ENCODE data around the gene MAN2A1. TPM values are rescaled to one million over a fixed set of nuclear protein-coding genes. Genes with fewer than 3 reads are reported as not detected.
"Not testable (repeated sequence)": the region's sequence is repeated elsewhere in the genome, so short reads cannot be mapped to it uniquely, and the experiment has no call there.

Gene MAN2A1
- polyA plus RNA-seq, 5 donors: 31.7 to 48.8 (median 44.8) TPM

- no peak for DNase-seq
Observed at GRCh38 chr5:109819878-109820277, 130.2 kb downstream of the MAN2A1 start.

GRCh38 chr5:109823597-109823996 lies 133.9 kb downstream of the MAN2A1 start:
- no peak for DNase-seq

GRCh38 chr5:109825450-109825849 lies 135.7 kb downstream of the MAN2A1 start:
- no peak for DNase-seq

GRCh38 chr5:109826426-109826825 lies 136.7 kb downstream of the MAN2A1 start:
- no peak for DNase-seq

DNA sequence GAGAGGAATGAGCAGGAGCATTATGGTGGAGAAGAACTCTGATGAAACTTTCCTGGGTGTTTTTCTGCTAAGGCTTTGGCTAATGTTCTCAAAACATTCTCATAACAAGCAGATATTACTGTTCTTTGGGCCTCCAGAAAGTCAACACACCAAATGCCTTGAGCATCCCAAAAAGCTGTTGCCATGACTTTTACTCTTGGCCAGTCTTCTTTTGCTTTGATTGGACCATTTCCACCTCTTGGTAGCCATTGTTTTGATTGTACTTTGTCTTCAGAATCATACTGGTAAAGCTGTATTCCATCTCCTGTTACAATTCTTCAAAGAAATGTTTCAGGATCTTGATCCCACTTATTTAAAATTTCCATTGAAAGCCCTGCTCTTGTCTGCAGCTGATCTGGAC lies 139.6 kb downstream of the MAN2A1 start:
- DNase-seq: no peak

GRCh38 chr5:109830955-109831502 lies 141.3 kb downstream of the MAN2A1 start:
- DNase-seq: no peak

GRCh38 chr5:109832207-109833188 lies 142.8 kb downstream of the MAN2A1 start:
- not testable (repeated sequence) for DNase-seq

- DNase-seq: no peak
Observed at GRCh38 chr5:109833946-109834345, 144.2 kb downstream of the MAN2A1 start.

GRCh38 chr5:109836280-109836679 lies 146.6 kb downstream of the MAN2A1 start:
- no peak for DNase-seq

GRCh38 chr5:109837231-109837861 lies 147.6 kb downstream of the MAN2A1 start:
- no peak for DNase-seq

GRCh38 chr5:109838157-109838556 lies 148.4 kb downstream of the MAN2A1 start:
- no peak for DNase-seq

GRCh38 chr5:109844148-109844547 lies 154.4 kb downstream of the MAN2A1 start:
- DNase-seq: no peak

- no peak for DNase-seq
Observed at GRCh38 chr5:109844695-109845094, 155.0 kb downstream of the MAN2A1 start.

- DNase-seq: no peak
Observed at GRCh38 chr5:109848130-109848529, 158.4 kb downstream of the MAN2A1 start.

GRCh38 chr5:109849478-109850088 lies 159.9 kb downstream of the MAN2A1 start:
- no peak for DNase-seq

GRCh38 chr5:109852371-109853155 lies 162.8 kb downstream of the MAN2A1 start:
- no peak for DNase-seq

- DNase-seq: no peak
Observed at GRCh38 chr5:109853377-109853776, 163.7 kb downstream of the MAN2A1 start.

GRCh38 chr5:109855056-109855455 lies 165.3 kb downstream of the MAN2A1 start:
- DNase-seq: no peak

DNA sequence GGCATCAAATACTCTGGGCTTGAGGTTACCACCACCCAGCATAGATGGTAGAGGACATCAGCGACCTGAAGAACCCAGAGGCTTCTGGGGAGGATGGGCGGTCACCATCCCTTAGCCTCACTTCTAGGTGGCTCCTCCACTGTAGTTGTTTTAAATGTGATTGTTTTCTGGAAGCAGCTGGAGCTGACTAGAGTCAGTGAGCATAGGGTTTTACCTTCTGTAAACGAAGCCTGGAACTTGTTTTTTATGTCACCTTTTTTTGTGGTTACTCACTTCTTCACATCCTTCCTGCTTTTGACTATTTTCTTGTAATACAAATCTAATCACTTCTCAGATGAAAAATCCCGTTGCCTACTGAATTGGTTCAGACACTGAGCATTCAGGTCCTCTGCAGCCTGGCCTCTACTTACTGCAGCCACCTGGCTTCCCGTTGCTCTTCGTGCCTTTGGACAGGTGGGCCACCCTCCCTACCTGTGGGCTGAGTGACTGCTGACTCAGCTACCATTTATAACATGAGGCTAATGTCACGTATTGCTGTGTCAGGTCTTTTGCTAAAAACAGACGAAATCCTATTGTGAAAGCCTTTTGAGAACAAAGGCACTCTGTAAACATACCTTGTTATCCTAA lies 167.8 kb downstream of the MAN2A1 start:
- DNase-seq: no peak

DNA sequence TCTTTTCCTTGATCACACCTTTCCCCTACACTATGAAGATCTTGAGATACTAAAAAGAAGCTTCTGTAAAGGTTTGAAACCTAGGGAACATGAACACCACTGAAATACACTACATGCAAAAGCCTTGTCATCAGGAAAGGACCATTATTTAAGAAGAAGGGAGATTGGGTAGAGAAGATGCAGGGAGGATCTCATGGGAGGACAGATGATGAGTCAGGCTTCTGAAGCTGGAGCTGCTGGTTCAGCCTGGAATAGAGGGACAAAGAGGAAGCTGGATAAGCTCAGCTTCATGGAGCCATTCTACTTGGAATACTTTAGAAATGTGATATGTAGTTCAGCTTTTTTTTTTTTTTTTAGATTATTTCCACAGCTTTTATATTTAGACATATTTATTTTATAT lies 169.8 kb downstream of the MAN2A1 start:
- DNase-seq: no peak

- DNase-seq: no peak
Observed at GRCh38 chr5:109862301-109862700, 172.6 kb downstream of the MAN2A1 start.
